ENCODE results near the gene PSMC3IP.

DNA sequence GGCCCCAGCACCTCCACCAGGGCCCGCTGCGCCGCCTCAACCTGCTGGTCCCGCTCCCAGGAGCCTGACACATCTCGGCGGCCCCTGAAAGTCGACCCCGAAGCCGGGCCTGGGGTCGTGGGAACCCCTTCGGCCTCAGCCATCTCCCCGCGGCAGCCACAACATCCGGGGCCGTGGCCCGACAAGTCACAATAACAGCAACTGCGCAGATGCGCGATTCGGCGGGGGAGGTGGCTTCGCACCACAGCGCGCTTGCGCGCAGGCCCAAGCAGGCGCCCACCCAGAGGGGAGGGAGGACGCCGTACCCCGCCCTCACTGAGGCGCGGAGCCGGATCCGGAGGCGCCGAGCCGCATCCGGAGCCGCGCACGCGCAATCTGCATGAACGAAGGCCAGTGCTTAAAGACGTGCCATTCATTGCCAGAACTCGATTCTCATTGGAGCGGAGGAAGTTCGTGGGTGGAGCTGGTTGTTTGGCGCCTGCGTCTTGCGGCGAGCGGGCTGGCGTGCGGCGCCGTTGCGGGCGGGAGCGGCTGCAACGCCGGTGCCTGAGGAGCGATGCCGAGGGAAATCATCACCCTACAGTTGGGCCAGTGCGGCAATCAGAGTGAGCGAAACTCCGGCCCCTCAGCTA is 31.8 kb upstream of the PSMC3IP start, which contains the start of the genes RETREG3 and TUBG1:
- TF ChIP-seq, protein P1, sequence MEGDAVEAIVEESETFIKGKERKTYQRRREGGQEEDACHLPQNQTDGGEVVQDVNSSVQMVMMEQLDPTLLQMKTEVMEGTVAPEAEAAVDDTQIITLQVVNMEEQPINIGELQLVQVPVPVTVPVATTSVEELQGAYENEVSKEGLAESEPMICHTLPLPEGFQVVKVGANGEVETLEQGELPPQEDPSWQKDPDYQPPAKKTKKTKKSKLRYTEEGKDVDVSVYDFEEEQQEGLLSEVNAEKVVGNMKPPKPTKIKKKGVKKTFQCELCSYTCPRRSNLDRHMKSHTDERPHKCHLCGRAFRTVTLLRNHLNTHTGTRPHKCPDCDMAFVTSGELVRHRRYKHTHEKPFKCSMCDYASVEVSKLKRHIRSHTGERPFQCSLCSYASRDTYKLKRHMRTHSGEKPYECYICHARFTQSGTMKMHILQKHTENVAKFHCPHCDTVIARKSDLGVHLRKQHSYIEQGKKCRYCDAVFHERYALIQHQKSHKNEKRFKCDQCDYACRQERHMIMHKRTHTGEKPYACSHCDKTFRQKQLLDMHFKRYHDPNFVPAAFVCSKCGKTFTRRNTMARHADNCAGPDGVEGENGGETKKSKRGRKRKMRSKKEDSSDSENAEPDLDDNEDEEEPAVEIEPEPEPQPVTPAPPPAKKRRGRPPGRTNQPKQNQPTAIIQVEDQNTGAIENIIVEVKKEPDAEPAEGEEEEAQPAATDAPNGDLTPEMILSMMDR (conservative IDR thresholded peaks at IDR 0.05; ENCODE audit: low read depth, low read length) = peak; percentile 54
- no peak for TF ChIP-seq USF2 (IDR thresholded peaks at IDR 0.05; ENCODE audit: low read depth, low read length)
- TF ChIP-seq MAZ (IDR thresholded peaks at IDR 0.05; ENCODE audit: borderline replicate concordance, low read depth, low read length) = peak; percentile 97
- peak; percentile 78 for TF ChIP-seq POLR2A (IDR thresholded peaks at IDR 0.05; ENCODE audit: low read depth, low read length)
- TF ChIP-seq FOS (IDR thresholded peaks at IDR 0.05; ENCODE audit: low read depth, low read length) = no peak
- peak; percentile 52 for TF ChIP-seq RAD21 (IDR thresholded peaks at IDR 0.05; ENCODE audit: low read length)
- no peak for TF ChIP-seq MAFK (IDR thresholded peaks at IDR 0.05; ENCODE audit: low read depth, low read length)
- peak; percentile 25; the same call in 1 of the 2 replicates for TF ChIP-seq CEBPB (IDR thresholded peaks at IDR 0.05; ENCODE audit: low read depth, low read length)
- no peak for TF ChIP-seq RFX5 (IDR thresholded peaks at IDR 0.05; ENCODE audit: low read depth, low read length)
- TF ChIP-seq MXI1 (IDR thresholded peaks at IDR 0.05; ENCODE audit: borderline replicate concordance, low read depth, low read length) = peak; percentile 50; the same call in 1 of the 2 replicates
- TF ChIP-seq, protein P2, sequence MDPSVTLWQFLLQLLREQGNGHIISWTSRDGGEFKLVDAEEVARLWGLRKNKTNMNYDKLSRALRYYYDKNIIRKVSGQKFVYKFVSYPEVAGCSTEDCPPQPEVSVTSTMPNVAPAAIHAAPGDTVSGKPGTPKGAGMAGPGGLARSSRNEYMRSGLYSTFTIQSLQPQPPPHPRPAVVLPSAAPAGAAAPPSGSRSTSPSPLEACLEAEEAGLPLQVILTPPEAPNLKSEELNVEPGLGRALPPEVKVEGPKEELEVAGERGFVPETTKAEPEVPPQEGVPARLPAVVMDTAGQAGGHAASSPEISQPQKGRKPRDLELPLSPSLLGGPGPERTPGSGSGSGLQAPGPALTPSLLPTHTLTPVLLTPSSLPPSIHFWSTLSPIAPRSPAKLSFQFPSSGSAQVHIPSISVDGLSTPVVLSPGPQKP (IDR thresholded peaks at IDR 0.05; ENCODE audit: borderline replicate concordance, low read depth, low read length) = no peak
- peak; percentile 52 for TF ChIP-seq SMC3 (IDR thresholded peaks at IDR 0.05; ENCODE audit: low read depth, low read length)
